T-helper 22 cell (primary cell): ENCODE data around the gene RNF145.
"Not testable (repeated sequence)": the region's sequence is repeated elsewhere in the genome, so short reads cannot be mapped to it uniquely, and the experiment has no call there.

Experiments
- DNase-seq: peaks from one replicate; pipeline ENCODE4 v3.0.0-alpha.2; 2020; ENCODE audit warnings: low read depth

Gene RNF145

GRCh38 chr5:159189310-159189709 is 20.0 kb downstream of the RNF145 start:
- DNase-seq: no peak

GRCh38 chr5:159187719-159188118 is 21.6 kb downstream of the RNF145 start:
- no peak for DNase-seq

GRCh38 chr5:159186319-159186718 is 23.0 kb downstream of the RNF145 start:
- no peak for DNase-seq

- DNase-seq: no peak
Observed at GRCh38 chr5:159185773-159186172, 23.6 kb downstream of the RNF145 start.

GRCh38 chr5:159184858-159185381 is 24.4 kb downstream of the RNF145 start:
- DNase-seq: no peak

GRCh38 chr5:159184236-159184635 is 25.1 kb downstream of the RNF145 start:
- DNase-seq: no peak

- no peak for DNase-seq
Observed at GRCh38 chr5:159183247-159183646, 26.1 kb downstream of the RNF145 start.

GRCh38 chr5:159182691-159183090 is 26.7 kb downstream of the RNF145 start:
- no peak for DNase-seq

- DNase-seq: no peak
Observed at GRCh38 chr5:159181651-159182050, 27.7 kb downstream of the RNF145 start.

- DNase-seq: no peak
Observed at GRCh38 chr5:159181152-159181551, 28.2 kb downstream of the RNF145 start.

GRCh38 chr5:159179529-159180305 is 29.6 kb downstream of the RNF145 start:
- no peak for DNase-seq

GRCh38 chr5:159178978-159179377 is 30.4 kb downstream of the RNF145 start:
- DNase-seq: no peak

- DNase-seq: no peak
Observed at GRCh38 chr5:159175547-159175946, 33.8 kb downstream of the RNF145 start.

GRCh38 chr5:159174511-159175168 is 34.7 kb downstream of the RNF145 start:
- DNase-seq: no peak

GRCh38 chr5:159171274-159171673 is 38.1 kb downstream of the RNF145 start:
- no peak for DNase-seq

GRCh38 chr5:159170021-159170420 is 39.3 kb downstream of the RNF145 start:
- no peak for DNase-seq

GRCh38 chr5:159166416-159166815 is 42.9 kb downstream of the RNF145 start:
- no peak for DNase-seq

- DNase-seq: no peak
Observed at GRCh38 chr5:159163701-159164046, 45.7 kb downstream of the RNF145 start.

GRCh38 chr5:159163027-159163700 is 46.2 kb downstream of the RNF145 start:
- no peak for DNase-seq

- DNase-seq: no peak
Observed at GRCh38 chr5:159161361-159162214, 47.8 kb downstream of the RNF145 start.

GRCh38 chr5:159158553-159159091 is 50.7 kb downstream of the RNF145 start:
- DNase-seq: not testable (repeated sequence)

- no peak for DNase-seq
Observed at GRCh38 chr5:159157552-159157951, 51.8 kb downstream of the RNF145 start.
